Activated CD4-positive, alpha-beta T cell treated with anti-CD3 and anti-CD28 coated beads, Interleukin-2, Interleukin-6, amounts not matched to agents 100 ng/mL and 50 ng/mL, durations not matched to agents 16 hours and 8 hours (primary cell): Measurements from ENCODE around the gene SAPCD2.

Experiments
- DNase-seq: peaks from one replicate; pipeline ENCODE4 v3.0.0-alpha.2; 2020

Gene SAPCD2

DNA sequence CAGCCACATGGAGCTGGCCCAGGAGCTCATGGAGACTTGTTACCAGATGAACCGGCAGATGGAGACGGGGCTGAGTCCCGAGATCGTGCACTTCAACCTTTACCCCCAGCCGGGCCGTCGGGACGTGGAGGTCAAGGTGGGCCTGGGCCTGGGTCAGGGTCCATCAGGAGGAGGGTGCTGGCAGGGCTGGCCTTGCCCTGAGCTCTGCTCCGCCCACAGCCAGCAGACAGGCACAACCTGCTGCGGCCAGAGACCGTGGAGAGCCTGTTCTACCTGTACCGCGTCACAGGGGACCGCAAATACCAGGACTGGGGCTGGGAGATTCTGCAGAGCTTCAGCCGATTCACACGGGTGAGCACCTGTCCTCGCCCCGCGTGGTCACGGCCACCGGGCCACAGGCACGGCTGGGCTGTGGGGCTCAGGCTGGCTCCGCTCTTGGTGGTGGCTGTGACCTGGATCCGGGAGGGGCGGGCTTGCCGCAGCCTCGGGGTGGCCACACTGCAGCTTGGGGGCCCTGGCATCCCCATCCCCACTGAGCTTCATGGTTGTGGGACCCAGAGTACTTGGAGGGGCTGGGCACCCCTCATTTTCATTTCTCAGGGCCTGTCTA lies 37.1 kb upstream of the SAPCD2 start:
- DNase-seq: no peak

GRCh38 chr9:137106662-137107250 lies 36.4 kb upstream of the SAPCD2 start:
- no peak for DNase-seq

- no peak for DNase-seq
Measured at GRCh38 chr9:137105814-137106661, 35.7 kb upstream of the SAPCD2 start.

- DNase-seq: no peak
Measured at GRCh38 chr9:137103206-137103999, 33.0 kb upstream of the SAPCD2 start.

GRCh38 chr9:137099231-137099630 lies 28.9 kb upstream of the SAPCD2 start:
- DNase-seq: no peak

DNA sequence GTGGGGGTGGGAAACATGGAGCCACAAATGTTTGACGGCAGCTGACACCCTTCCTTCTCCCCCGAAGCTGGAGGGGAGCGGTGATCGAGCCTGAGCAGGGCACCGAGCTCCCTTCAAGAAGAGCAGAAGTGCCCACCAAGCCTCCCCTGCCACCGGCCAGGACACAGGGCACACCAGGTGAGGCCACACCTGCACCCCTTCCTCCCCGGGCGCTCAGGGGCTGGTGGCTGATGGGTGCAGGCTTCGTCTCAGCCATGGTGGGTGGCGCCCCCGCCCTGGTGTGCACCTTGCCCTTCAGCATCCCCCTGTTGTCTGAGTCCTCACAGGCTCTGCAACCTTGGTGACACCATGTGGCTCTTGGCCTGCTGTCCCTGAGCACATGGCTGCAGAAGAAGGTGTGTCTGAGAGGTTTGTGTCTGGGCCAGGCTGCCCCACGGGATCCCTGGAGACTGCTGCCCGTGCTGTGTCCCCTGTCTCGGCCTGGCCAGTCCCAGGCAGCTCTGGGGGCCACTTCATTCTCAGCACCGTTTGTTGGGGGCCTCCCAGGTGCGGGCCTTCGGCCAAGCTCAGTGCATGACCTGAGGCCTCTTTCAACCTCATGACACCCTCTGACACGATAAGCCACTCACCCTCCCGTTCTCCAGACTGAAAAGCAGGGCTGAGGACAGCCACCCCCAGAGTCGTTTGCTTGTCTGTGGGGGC lies 27.6 kb upstream of the SAPCD2 start:
- DNase-seq: no peak

DNA sequence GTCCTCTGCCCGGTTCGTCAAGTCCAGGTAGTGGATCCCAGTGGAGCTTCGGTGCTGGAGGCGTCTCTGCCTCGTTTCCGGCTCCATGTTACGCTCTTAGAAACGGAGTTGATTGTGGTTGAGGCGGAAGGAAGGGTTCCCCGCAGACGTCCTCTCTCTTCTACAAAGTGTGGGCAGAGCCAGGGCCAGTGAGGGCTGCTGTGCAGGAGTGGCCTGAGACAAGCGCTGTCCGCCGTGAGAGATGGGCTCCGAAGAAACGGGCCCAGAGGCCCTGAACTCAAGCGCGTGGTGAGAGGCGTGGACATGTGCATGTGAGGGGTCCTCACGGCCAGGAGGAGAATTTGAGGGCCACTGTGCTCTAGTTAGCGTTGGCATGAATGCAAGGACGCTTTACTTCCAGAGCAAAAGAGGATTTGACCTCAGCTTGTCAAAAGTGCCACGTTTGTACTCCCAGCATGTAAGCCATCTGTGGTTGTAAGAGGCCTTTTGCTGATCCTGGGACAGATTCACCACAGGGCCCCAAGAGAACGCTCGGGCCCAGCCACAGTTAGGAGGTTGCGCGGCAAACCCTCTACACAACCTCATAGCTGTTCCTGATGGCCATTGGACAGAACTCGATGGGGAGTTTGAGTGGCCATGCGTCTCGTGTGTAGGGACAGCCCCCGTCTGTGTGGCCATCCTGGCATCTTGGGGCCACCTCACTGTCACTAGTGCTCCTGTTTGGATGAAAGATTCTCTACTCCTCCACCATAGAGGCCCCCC lies 26.6 kb upstream of the SAPCD2 start:
- DNase-seq: no peak

GRCh38 chr9:137095664-137096517 lies 25.5 kb upstream of the SAPCD2 start:
- peak; percentile 93 for DNase-seq

DNA sequence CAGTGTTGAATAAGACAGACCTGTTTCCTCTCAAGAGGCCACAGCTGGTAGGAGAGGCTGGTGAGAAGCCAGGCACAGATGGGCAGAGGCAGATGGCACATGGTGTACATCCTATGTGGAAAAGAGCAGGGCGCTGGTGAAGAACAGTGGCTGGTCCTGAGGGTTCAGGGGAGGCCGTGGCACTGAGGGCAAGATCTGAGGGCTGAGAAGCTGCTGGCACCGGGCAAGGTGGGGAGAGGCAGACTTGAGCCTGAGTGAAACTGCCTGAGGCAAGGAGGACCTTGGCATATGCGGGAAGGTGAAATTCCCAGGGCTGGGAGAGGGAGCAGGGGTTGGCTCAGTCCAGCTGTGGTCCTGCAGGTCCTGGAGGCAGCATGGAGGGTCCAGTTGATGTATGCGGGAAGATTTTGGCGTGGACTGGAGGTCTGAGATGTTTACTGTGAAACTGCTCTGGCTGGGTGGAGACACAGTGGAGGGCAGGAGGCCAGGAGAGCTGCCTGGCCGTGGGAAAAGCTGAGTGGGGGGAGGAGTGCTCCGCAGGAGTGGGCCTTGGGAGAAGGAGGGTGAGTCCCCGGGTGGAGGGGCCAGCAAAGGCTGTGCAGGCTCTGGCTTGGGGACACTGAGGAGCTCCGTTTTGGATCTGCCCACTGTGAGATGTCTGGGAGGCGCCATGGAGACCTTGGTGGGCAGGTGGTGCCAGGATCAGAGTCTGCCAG lies 19.0 kb upstream of the SAPCD2 start:
- no peak for DNase-seq

DNA sequence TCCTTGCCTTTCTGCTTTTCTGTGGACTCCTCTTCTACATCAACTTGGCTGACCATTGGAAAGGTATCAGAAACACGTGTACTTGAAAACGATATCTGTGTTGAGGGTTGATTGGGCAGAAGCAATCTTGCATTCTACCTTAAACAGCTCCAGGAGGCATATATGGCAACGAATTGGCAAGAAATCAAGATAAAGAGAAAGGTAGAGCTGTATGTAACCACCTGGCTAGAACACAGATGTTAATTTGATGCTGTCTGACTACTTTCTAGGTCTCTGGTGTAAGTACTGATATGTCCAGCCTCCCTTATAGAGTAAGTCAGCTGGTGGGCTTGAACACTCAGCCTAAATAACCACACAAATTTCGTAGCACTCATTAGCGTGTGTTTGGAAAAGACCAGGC lies 17.8 kb upstream of the SAPCD2 start:
- no peak for DNase-seq

DNA sequence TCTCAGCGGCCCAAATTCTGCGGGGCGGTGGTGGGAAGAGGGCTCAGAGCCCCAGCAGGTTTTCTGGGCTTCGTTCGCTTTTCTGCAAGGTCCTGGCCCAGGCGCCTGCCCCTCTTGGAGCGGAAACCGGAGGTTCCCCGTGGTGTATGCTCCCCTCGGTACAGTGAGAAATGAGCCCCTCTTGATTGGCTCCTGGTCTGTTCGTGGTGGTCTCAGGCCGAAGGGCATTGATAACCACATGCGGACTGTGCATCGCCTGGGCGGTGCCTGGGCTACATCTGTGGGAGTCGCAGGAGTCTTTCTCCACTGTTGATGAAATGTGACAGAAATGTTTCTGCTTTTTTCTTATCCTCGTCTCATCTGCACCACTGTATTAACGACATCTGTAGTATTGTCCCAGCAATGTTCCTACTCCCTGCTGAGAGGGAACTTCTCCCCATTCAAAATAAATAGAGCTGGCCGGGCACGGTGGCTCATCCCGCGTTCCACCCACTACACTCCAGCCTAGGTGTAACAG lies 17.1 kb upstream of the SAPCD2 start:
- peak; percentile 36 for DNase-seq

DNA sequence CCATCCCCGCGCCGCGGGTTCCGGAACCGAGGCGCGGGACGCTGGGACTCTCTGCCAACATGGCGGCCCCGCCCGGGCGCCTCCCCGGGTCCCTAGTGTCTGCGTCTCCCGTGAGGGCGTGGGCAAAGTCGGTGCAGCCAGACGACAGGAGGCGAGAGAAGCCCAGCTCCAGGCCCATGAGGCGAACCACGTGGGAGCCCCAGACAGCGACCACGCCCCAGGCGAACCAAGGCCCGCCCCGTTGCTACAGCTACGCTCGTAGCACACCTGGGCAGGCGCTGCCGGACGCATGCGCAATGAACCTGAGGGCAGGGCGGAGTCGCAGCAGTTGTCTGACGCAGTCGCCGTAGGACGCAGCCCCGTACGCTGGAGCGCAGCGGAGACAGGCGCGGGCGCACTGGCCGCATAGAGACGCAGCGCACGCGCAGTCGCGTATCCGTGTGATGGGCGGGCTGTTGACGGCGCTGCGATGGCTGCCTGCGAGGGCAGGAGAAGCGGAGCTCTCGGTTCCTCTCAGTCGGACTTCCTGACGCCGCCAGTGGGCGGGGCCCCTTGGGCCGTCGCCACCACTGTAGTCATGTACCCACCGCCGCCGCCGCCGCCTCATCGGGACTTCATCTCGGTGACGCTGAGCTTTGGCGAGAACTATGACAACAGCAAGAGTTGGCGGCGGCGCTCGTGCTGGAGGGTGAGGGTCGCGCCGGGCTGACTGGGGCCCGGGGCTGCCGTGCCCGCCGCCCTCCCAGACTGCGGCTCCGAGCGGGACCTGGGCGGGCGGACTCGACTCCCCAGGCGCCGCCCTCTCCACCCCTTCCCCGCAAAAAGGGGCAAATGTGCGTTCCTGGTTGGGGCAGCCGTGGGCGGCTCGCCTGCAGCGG lies 16.4 kb upstream of the SAPCD2 start, which contains the start of gene MAN1B1:
Gene MAN1B1 (plus strand): TSS at position 455 of the 878 bp plus-strand sequence. CDS start 15 bp downstream, at position 470.
- DNase-seq: peak; percentile 100

DNA sequence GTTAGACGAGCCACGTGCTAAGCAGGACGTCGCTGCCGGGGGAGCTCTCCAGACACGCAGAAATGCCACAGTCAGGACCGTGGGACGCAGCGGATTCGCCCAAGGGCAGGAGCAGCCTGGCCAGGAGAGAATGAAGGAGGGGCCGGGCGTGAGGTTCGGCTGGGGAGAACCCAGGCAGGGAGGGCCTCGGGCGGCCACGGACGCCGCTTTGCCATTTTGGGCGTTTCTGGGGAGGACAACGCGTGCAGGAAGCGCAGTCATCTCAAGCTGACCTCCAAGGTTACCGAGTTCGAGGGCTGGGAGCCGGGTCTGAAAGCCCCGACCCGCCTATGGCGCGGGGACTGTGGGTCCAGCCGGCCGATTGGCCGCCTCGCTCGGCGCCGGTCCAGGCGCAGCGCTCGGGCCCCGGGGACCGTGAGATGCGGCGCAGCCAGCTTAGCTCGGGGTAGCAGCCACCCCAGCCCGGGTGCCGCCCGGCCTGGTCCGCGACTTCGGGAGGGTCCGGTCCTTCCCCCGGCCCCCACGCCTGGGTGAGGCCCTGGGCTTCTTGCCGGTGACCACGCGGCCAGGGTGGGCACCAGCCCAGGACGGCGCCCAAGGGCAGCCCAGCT lies 15.7 kb upstream of the SAPCD2 start:
- DNase-seq: peak; percentile 53

- DNase-seq: no peak
Measured at GRCh38 chr9:137084526-137084925, 14.2 kb upstream of the SAPCD2 start.

GRCh38 chr9:137083394-137084004 lies 13.1 kb upstream of the SAPCD2 start:
- DNase-seq: peak; percentile 32

DNA sequence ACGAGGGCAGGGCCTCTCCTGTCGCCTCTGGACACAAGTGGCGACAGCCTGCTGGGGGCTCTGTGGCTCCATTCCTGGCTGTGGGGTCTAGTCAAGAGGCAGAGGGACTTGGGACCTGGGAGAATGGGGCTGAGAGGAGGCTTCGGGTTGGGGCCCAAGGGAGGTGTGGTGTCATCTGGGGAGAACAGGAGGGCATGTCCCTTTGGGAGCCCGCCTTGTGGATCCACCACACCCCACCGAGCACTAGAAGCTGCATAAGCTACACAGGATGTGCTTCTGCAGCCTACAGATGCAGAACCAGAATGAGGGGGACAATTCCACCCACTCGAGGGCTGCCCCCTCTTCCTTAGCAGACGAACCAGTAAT lies 12.6 kb upstream of the SAPCD2 start:
- no peak for DNase-seq

DNA sequence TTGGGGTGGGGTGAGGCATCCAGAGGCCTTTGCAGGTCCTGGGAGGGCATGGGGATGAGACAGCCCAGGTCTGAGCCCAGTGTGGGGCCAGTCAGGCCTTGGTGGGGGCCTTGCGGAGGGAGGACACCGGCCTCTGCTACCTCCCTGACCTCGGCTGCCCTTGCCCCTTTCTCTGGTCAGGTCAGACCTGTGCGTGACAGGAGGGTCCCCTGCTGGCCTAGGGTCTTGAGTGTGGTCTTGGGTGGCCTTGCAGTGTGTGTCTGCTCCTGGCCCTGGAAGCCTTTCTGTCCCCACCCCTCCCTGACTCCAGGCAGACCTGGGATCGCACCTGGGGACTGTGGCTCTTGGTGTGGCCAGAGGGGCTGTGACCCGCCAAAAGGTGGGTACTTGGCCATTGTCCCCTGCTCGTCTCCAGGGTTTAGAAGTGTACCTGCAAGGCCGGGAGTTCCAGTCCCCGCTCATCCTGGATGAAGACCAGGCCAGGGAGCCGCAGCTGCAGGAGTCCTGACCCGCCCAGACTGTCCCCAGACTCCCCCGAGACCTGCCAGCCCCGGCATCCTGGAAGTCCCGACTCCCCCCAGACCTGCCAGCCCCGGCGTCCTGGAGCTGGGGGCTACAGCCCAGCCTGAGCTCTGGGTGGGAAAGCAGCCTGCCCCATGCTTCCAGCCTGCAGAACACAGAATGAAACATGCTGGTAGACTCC lies 12.0 kb upstream of the SAPCD2 start:
- DNase-seq: no peak
